Panc1 (cell line): ENCODE measurements around the gene IFNA14. TPM values are rescaled to one million over a fixed set of nuclear protein-coding genes. Genes with fewer than 3 reads are reported as not detected.
"Not testable (repeated sequence)": the region's sequence is repeated elsewhere in the genome, so short reads cannot be mapped to it uniquely, and the experiment has no call there.

Source experiments
- ATAC-seq: fragments of 200-7000 bp; cut with Tn5 transposase; 2 replicates; pipeline ENCODE4 v1.9.1; 2020; ENCODE audit warnings: mild to moderate bottlenecking, moderate library complexity
- BruUV-seq: library from RNA; stranded (reverse); fragments of 400-500 nt; replicated peaks from 2 replicates; lab custom pipeline; 2021; lab: Mats Ljungman, UMichigan
- CTCF ChIA-PET: fragments of 300-600 bp; sonication (Branson Sonifier 250); formaldehyde crosslinking; loops from one replicate; lab custom pipeline; 2022; ENCODE audit warnings: antibody characterized with exemption; lab: Charles Lee
- POLR2A ChIA-PET: fragments of 300-600 bp; sonication (Branson Sonifier 250); formaldehyde crosslinking; loops from one replicate; lab custom pipeline; 2022; ENCODE audit warnings: antibody characterized with exemption; lab: Charles Lee
- DNase-seq: peaks from one replicate; pipeline ENCODE4 v3.0.0-alpha.2; 2010; ENCODE audit warnings: low read depth, low spot score
- H3K27ac ChIP-seq: 2 replicates; pipeline ENCODE4 v1.5.1; 2011; ENCODE audit warnings: mild to moderate bottlenecking, low read length, inconsistent platforms
- H3K27me3 ChIP-seq: fragments of 200-500 bp; sonication (Bioruptor generic); 2 replicates; pipeline ENCODE4 v1.6.0; 2014; ENCODE audit warnings: low read length, inconsistent platforms; ENCODE audit not compliant: control insufficient read depth, insufficient read depth
- H3K36me3 ChIP-seq: fragments of 200-500 bp; sonication (Bioruptor generic); 2 replicates; pipeline ENCODE4 v1.5.1; 2014; ENCODE audit warnings: inconsistent platforms, mild to moderate bottlenecking, low read length, moderate library complexity; ENCODE audit not compliant: control insufficient read depth, insufficient read depth
- H3K4me1 ChIP-seq: 2 replicates; pipeline ENCODE4 v1.5.1; 2011; ENCODE audit warnings: inconsistent platforms, mild to moderate bottlenecking, low read length, moderate library complexity; ENCODE audit not compliant: control insufficient read depth, insufficient read depth
- H3K4me3 ChIP-seq, 2 experiments: 2 replicates each; pipeline ENCODE4 v1.5.1; 2011 to 2012; ENCODE audit warnings: low read depth in 2 of 2, low read length in 2 of 2, mild to moderate bottlenecking in 2 of 2, inconsistent platforms in 1 of 2, moderate library complexity in 1 of 2
- H3K9me3 ChIP-seq: fragments of 200-500 bp; sonication (Bioruptor generic); 2 replicates; pipeline ENCODE4 v1.5.1; 2014; ENCODE audit warnings: low read depth, mild to moderate bottlenecking, inconsistent platforms, low read length, moderate library complexity; ENCODE audit not compliant: control insufficient read depth, insufficient read depth
- CTCF ChIP-seq: fragments of 450-650 bp; IDR thresholded peaks from 2 replicates; pipeline ENCODE4 v1.5.1; 2017; ENCODE audit warnings: mild to moderate bottlenecking
- POLR2AphosphoS5 ChIP-seq: IDR thresholded peaks from 2 replicates; pipeline ENCODE4 v1.6.1; 2012; ENCODE audit warnings: mild to moderate bottlenecking, low read depth, low read length, moderate library complexity
- REST ChIP-seq, 2 experiments: IDR thresholded peaks; 2 replicates each; pipeline ENCODE4 v1.6.1; 2011 to 2012; ENCODE audit warnings: low read depth in 2 of 2, control low read depth in 1 of 2, low read length in 1 of 2, mild to moderate bottlenecking in 1 of 2, moderate library complexity in 1 of 2; ENCODE audit not compliant: insufficient read depth in 1 of 2
- SIN3A ChIP-seq: IDR thresholded peaks from 2 replicates; pipeline ENCODE4 v1.6.1; 2012; ENCODE audit warnings: low read depth, mild to moderate bottlenecking, low read length, moderate library complexity, borderline replicate concordance; ENCODE audit not compliant: insufficient read depth
- TCF7L2 ChIP-seq: IDR thresholded peaks from 2 replicates; pipeline ENCODE4 v1.6.1; 2011; ENCODE audit warnings: mild to moderate bottlenecking, low read depth, low read length, inconsistent platforms
- in situ Hi-C: cut with HindIII; loops from 2 replicates; pipeline ENCODE4 v1.10.0; 2016; ENCODE audit warnings: low sequenced_read_pairs, low pct_unique_long_range_greater_than_20kb
- intact Hi-C: fragments of 100-400 bp; cut with micrococcal nuclease; formaldehyde crosslinking; loops from one replicate; pipeline ENCODE4 v1.10.0; 2022; ENCODE audit not compliant: unreplicated experiment
- total RNA-seq: library from RNA; stranded (reverse); gene quantifications from one replicate; pipeline ENCODE4 v1.2.1, GENCODE V29; 2021; ENCODE audit not compliant: unreplicated experiment

Gene IFNA14
- total RNA-seq, 1 experiment from 2014 or later = not detected

DNA sequence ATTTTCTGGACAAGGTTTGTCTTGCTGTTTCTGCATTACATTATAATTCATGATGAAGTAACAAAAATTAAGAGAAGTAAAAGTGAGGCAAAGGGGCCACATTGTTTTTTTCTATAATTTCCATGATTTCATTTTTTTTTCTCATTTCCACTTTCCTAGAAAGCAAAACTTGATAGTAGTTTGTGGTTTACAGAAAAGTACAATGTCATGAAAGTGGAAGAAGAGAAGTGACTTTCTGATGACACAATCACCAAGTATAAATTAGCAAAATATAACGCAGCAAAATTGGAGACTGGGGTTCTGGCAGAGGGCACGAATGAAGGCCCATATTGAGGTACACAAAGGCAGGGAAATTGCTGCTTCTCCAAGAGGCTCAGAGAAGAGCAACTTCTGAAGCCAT lies 5.0 kb upstream of the IFNA14 start:
- BruUV-seq = no TSS peak
- Histone ChIP-seq H3K27me3 (no peaks in the 10 kb centered on the region), H3K36me3 (no peaks in the 10 kb centered on the region; the same call in 1 of the 2 replicates), H3K9me3 (no peaks in the 10 kb centered on the region), H3K4me3 (no peak overlapping the region), H3K27ac (no peak overlapping the region), H3K4me1 (no peaks in the 10 kb centered on the region)
- intact Hi-C loops (no loop called here), in situ Hi-C loops (no loop called here)
- POLR2A ChIA-PET = no interaction called here
- DNase-seq (no peak), ATAC-seq (no peak)
- CTCF ChIA-PET = no interaction called here
- no peak for TF ChIP-seq SIN3A
- no peak for TF ChIP-seq REST (IDR thresholded peaks at IDR 0.05; ENCODE audit: insufficient read depth in 1 of 2, low read depth in 2 of 2, low read length in 1 of 2)
- TF ChIP-seq TCF7L2 = no peak
- TF ChIP-seq POLR2AphosphoS5 = no peak
- no peak for TF ChIP-seq CTCF

DNA sequence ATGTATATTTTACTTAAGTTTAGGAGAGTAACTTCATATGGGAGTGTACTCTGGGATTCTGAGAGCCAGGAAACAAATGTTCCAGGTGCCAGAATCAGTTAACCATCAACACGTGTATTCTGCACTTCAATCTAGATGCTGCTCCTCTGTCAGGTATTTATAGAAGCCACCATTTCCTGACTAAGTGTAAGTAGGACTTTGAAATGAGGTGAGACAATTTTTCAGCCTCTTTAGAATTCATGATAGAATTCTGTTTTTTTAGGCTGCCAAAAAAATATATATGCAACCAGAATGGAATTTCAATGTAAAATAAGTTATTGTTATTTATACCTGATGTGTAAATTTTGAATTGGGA lies 3.5 kb downstream of the IFNA14 start:
- H3K36me3 ChIP-seq, intact Hi-C loops, H3K27ac ChIP-seq, in situ Hi-C loops, ATAC-seq, H3K9me3 ChIP-seq, H3K4me3 ChIP-seq, BruUV-seq, POLR2A ChIA-PET, DNase-seq, H3K4me1 ChIP-seq, H3K27me3 ChIP-seq, CTCF ChIA-PET: not testable (repeated sequence)

- ATAC-seq, H3K27me3 ChIP-seq, DNase-seq, BruUV-seq, H3K9me3 ChIP-seq, H3K27ac ChIP-seq, POLR2A ChIA-PET, H3K4me1 ChIP-seq, H3K36me3 ChIP-seq, CTCF ChIA-PET, H3K4me3 ChIP-seq, intact Hi-C loops, in situ Hi-C loops: not testable (repeated sequence)
- TF ChIP-seq CTCF = peak; percentile 43
Observed at GRCh38 chr9:21235468-21236359, 4.1 kb downstream of the IFNA14 start.
